Subcutaneous adipose tissue (tissue), 4 donors: ENCODE measurements around the gene PARK7. TPM values are rescaled to one million over a fixed set of nuclear protein-coding genes. Genes with fewer than 3 reads are reported as not detected.

Source experiments
- total RNA-seq, 4 donors: library from RNA; depleted of rRNA; stranded (reverse); fragments of >200 nt; gene quantifications; one replicate each; pipeline ENCODE4 v1.1.0, GENCODE V29; 2016
- TF ChIP-seq, protein P1 (sequence below): fragments of 450-650 bp; IDR thresholded peaks from one replicate; pipeline ENCODE4 v1.5.1; 2016; ENCODE audit warnings: low read depth, mild to moderate bottlenecking, control low read depth, antibody characterized with exemption, moderate library complexity

Gene PARK7
- 100 to 1,000 TPM; 195 to 251 (median 215) TPM for total RNA-seq

- TF ChIP-seq, protein P1, sequence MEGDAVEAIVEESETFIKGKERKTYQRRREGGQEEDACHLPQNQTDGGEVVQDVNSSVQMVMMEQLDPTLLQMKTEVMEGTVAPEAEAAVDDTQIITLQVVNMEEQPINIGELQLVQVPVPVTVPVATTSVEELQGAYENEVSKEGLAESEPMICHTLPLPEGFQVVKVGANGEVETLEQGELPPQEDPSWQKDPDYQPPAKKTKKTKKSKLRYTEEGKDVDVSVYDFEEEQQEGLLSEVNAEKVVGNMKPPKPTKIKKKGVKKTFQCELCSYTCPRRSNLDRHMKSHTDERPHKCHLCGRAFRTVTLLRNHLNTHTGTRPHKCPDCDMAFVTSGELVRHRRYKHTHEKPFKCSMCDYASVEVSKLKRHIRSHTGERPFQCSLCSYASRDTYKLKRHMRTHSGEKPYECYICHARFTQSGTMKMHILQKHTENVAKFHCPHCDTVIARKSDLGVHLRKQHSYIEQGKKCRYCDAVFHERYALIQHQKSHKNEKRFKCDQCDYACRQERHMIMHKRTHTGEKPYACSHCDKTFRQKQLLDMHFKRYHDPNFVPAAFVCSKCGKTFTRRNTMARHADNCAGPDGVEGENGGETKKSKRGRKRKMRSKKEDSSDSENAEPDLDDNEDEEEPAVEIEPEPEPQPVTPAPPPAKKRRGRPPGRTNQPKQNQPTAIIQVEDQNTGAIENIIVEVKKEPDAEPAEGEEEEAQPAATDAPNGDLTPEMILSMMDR: no peak
These were observed at the start of gene PARK7 for GRCh38 chr1:7961216-7962013. Gene PARK7 (plus strand): TSS chr1:7961711. CDS start chr1:7962786, 1,075 bp downstream.

DNA sequence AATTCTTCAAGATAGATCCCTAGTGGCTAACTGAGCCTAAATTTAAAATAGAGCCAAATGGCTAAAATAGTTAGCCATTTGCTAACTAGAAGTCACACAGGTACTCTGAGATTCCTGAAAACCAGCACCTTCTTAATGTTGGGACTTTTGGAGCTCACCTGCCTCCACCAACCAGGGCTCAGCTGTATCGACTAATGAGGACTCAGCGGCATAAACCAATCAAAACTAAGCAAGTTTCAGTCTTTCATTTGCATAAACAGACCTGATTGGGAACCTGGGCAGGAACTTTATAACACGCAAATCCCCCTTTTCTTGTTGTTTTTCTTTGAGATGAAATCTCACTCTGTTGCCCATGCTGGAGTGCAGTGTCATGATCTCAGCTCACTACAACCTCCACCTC is 49.4 kb upstream of the PARK7 start:
- TF ChIP-seq, protein P1: no peak

GRCh38 chr1:7912743-7913557 is 48.6 kb upstream of the PARK7 start:
- TF ChIP-seq, protein P1: no peak

GRCh38 chr1:7915826-7916500 is 45.5 kb upstream of the PARK7 start:
- TF ChIP-seq, protein P1: no peak

DNA sequence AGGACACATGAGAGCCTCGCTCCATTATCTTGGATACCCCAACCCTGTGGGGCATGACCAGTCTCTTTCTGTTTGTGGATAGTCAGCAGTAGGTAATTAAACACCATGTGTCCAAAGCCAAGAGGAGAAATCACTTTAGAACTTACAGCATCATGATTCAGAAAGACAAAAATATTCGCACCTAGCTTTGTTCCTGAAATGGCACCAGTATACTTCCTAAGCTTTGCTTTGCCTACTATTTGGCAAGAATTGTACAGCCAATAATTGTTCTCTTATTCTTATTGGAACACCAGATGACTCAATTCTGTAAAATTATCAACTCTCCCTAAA is 45.0 kb upstream of the PARK7 start:
- TF ChIP-seq, protein P1: no peak

- TF ChIP-seq, protein P1: no peak
These were observed 41.6 kb upstream of the PARK7 start for GRCh38 chr1:7919880-7920279.

GRCh38 chr1:7921796-7922195 is 39.7 kb upstream of the PARK7 start:
- TF ChIP-seq, protein P1: no peak
